Hippocampal formation (tissue), 2 donors: Measurements from ENCODE around the gene ARHGAP22.
"Not testable (repeated sequence)": the region's sequence is repeated elsewhere in the genome, so short reads cannot be mapped to it uniquely, and the experiment has no call there.

Experiments
- DNase-seq, 2 donors: peaks; one replicate each; lab custom pipeline; 2025; lab: John Stamatoyannopoulos, UW

The ARHGAP22 gene

GRCh38 chr10:48450233-48450740 is 154.6 kb downstream of the ARHGAP22 start:
- DNase-seq = no peak

GRCh38 chr10:48449501-48450232 is 155.2 kb downstream of the ARHGAP22 start:
- peak in 1 of 2 donors; percentile 61 for DNase-seq

DNA sequence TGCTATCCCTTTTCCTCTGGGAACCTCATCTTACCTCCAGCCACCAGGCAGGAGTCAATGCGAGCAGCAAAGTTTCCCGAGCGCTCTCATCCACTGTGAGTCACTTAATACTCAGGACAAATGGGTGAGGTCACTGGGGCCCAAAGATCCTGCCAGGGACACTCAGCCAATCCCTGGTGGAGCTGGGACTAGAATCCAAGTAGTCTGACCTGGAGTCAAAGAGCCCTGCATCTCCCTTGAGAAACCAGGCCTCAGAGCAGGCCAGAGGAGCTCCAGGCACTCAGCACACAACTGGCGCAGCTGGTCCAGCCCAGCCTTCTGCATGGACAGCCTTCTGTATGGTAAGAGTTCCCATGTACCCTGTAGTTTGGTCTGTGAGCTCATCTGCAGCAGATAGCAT is 156.1 kb downstream of the ARHGAP22 start:
- DNase-seq = no peak

- DNase-seq = no peak
Observed at GRCh38 chr10:48447356-48448215, 157.3 kb downstream of the ARHGAP22 start.

DNA sequence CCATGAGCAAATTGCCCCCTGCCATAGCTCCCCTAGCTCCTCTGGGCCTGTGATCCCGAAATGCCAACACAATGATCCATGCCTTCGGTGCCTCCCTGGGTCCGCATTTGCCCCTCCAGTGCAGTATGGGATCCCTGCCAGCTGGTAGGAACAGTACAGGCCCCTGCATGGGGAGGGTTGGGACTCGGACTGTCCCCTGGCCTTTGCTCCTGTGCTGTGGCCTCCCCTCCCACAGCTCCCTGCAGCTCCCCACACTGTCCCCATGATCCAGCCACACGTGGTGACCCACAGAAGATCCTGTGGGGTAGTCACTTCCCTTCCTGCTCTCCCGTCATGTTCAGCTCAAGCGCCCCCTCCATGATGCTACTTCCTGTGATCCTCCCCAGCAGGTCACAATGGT is 158.1 kb downstream of the ARHGAP22 start:
- no peak for DNase-seq

- DNase-seq = no peak
Observed at GRCh38 chr10:48445932-48446331, 158.9 kb downstream of the ARHGAP22 start.

GRCh38 chr10:48444861-48445841 is 159.7 kb downstream of the ARHGAP22 start:
- DNase-seq = no peak

DNA sequence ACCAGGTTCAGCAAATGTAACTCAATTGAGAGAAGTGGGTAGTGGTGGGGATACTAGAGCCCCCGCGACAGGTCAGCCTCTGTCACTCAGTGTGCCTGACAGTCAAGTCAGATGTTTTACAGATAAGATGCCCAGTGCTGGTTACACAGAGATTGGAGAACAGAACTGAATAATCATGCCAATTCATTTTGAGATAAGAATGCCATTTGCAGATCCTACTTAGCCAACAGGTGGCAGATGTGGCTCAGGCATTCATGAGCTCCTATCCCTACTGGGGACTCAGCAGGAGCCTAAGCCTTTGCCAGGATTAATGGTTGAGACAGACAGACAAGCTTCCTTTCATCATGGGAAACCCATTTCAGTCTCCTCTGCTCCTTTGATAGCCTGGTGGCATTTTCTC is 160.6 kb downstream of the ARHGAP22 start:
- no peak for DNase-seq

DNA sequence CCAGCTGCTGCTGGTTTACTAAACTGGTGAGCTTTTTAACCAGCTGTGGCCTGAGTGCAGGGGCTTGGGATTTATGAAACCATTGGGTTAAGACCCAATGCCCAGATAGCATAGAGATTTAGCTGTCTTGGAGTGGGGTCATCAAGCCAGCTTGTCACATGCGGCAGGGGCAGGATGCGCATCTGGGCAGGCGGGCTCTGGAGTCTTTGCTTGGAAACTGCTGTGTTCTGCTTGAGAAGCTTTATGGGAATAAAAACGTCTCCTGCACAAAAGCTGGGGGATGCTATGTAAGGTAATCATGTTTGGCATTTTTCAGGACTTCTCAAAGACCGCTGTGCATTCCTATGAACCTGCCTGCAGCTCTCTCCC is 162.1 kb downstream of the ARHGAP22 start:
- no peak for DNase-seq

GRCh38 chr10:48442090-48442808 is 162.6 kb downstream of the ARHGAP22 start:
- no peak for DNase-seq

GRCh38 chr10:48440771-48441170 is 164.1 kb downstream of the ARHGAP22 start:
- no peak for DNase-seq

- no peak for DNase-seq
Observed at GRCh38 chr10:48439581-48440041, 165.3 kb downstream of the ARHGAP22 start.

DNA sequence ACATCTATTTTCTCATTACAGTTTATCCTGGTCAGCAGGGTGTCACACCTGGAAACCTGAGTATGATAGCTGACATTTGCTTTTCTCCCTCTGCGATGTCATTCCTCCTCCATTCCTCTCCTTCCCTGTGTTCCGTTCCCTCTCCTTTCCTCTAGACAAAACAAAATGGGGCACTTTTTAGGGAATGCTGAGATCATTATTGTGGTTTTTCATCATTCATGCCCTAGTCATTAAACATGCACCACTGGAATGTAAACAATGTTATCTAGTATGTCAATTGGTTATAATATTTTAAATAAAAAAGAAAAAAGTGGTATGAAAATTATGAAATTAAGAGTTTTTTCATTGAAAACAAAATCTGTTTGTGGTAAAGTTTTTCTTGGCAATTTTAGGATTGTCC is 165.8 kb downstream of the ARHGAP22 start:
- no peak for DNase-seq

GRCh38 chr10:48437546-48437945 is 167.3 kb downstream of the ARHGAP22 start:
- no peak for DNase-seq

GRCh38 chr10:48431871-48432270 is 173.0 kb downstream of the ARHGAP22 start:
- no peak for DNase-seq

GRCh38 chr10:48430402-48430993 is 174.4 kb downstream of the ARHGAP22 start:
- no peak for DNase-seq

GRCh38 chr10:48429309-48429708 is 175.6 kb downstream of the ARHGAP22 start:
- DNase-seq = no peak

DNA sequence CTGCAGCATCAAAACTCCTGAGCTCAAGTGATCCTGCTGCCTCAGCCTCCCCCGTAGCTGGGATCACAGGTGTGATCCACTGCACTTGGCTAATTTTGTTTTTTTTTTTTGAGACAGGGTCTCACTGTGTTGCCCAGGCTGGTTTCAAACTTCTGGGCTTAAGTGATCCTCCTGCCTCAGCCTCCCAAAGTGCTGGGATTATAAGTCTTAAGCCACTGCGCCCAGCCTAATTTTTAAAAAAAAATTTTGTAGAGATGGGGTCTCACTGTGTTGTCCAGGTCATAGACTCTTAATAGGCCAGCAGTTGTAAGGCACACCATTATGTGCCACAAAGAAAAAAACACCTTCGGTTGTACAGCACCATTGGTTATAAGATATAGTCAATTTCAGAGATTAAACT is 176.0 kb downstream of the ARHGAP22 start:
- no peak for DNase-seq

- no peak for DNase-seq
Observed at GRCh38 chr10:48423884-48424283, 181.0 kb downstream of the ARHGAP22 start.

DNA sequence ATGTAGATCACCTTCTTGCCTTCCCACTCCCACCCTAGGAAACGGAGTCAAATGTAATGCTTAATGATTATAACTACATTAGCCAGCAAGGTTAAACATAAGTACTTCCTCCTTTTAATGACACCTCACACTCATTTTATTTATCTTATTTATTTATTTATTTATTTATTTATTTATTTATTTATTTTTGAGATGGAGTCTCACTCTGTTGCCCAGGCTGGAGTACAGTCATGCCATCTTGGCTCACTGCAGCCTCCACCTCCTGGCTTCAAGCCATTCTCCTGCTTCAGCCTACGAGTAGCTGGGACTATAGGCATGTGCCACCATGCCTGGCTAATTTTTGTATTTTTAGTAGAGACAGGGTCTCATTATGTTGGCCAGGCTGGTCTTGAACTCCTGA is 183.0 kb downstream of the ARHGAP22 start:
- not testable (repeated sequence) for DNase-seq

DNA sequence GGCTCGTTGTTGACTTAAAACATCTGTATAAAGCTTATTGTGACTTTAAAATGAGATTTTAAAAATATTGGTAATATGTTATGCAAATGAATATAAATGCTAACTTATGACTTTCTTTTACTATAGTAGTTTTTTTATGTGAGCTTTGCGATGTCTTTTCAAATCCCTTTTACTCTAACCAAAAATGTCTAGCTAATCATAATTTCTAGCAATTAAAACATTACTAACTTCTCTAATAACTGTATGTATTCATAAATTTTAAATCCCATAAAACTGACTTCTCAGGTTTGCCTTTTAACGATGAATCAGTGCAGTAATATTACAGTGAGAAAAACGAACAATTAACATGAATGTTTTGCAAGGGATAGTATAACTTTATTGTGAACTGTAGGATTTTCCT is 185.2 kb downstream of the ARHGAP22 start:
- no peak for DNase-seq
